HG02759 (cell line): ENCODE data around the gene GAL3ST3.

Experiments
- ATAC-seq: cut with Tn5 transposase; IDR thresholded peaks from one replicate; pipeline ENCODE4 v1.9.1; 2021; ENCODE audit warnings: mild to moderate bottlenecking, moderate library complexity; ENCODE audit not compliant: unreplicated experiment

GAL3ST3 gene

DNA sequence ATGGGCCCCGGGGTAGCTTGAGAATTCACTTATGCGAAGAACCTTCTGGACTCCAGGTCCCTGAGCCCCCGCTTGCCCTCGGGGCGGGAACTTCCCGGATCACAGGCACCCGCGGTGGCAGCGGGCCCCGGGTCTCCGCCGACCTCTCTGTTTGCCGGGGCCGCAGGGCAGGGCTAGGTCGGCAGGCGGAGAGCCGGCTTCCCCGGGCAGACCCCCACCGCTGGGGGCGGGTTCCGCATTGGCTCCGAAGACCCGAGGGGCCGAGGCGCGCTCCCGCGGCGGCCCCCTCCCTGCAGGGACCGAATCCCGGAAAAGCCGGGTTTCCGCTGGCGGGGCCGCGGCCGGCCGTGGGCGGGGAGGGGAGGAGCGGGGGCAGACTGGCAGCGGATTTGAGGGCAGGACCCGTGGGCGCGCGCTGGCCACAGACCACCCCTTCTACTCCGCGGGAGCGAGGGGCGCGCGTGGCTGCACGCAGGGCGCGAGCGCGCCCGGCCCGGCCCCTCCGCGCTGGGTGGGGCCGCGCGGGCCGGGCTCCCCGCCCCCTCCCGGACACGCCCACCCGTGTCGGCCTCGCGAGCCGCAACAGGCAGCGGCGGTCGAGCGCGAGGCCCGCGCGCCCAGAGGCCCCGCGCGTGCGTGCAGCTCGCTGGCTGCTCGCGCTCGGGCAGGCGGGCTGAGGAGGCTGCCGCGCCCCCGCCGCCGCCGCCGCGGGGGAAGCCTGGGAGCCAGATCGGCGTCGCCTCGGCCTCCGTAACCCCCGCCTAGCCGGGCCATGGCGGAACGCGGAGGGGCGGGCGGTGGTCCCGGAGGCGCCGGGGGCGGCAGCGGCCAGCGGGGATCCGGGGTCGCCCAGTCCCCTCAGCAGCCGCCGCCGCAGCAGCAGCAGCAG lies 21.0 kb upstream of the GAL3ST3 start, which contains the start of gene PACS1:
Gene PACS1 (plus strand): TSS at position 558 of the 889 bp plus-strand sequence. CDS start 215 bp downstream, at position 773.
- ATAC-seq: peak; percentile 74

DNA sequence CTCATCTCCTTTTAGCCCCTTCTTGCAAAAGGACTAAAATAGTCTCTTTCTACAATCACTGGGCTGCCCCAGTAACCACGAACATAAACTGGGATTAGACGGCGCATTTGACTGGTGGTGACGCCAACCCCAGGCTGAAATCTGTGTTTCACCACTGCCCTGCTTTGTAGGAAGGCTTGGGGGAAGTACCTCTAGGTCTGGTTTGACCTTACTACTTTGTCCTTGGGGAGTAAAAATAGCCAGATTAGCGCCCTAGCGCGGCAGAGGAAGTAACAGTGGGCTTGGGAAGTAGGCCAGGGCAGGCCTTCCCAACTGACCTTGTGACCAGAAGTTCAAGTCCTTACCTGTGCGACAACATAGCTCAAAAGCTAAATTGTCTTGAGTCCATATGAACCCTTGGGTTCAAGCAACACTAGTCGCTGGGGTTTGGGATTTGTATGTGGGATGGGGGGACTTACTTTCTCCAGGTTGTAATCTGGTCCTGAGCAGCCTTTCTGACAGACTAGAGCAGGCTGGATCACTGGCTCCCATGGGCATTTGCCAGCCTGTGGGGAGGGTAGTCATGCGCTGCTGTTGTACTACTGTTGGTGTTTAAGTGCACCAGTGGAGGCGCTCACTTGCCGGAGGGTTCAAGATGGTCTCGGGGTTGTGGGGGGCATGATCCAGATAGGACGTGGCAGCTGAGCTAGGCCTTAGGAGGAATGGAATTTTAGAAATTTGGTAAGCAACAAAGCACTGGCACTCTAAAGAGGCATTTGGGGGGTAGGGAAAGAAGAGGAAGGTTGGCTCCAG lies 20.2 kb upstream of the GAL3ST3 start:
- ATAC-seq: peak; percentile 10

DNA sequence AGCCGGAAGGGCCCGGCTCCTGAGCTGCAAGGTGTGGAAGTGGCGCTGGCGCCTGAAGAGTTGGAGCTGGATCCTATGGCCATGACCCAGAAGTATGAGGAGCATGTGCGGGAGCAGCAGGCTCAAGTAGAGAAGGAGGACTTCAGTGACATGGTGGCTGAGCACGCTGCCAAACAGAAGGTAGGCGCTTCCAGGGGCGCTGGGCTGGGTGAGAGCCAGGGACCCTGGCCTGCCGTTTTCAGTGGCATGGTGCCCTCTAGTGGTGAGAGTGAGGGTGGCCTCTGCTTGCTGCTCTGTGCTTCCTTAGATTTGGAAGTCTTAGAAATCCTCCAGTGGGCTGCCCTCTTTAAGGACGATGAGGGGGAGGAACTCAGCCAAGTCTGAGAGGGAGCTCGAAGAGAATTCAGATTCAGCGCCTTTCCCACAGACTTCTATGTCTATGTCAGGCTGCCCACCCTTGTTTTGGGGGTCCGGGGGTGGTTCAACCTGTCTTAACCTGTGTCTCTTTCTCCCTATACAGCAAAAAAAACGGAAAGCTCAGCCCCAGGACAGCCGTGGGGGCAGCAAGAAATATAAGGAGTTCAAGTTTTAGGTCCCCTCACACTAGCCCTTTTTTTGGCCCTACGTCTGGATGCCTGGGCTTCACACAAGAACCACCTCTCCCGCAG lies 19.3 kb upstream of the GAL3ST3 start:
- no peak for ATAC-seq

- no peak for ATAC-seq
Observed at GRCh38 chr11:66067640-66068039, 18.7 kb upstream of the GAL3ST3 start.

GRCh38 chr11:66066751-66067150 lies 17.8 kb upstream of the GAL3ST3 start:
- no peak for ATAC-seq

DNA sequence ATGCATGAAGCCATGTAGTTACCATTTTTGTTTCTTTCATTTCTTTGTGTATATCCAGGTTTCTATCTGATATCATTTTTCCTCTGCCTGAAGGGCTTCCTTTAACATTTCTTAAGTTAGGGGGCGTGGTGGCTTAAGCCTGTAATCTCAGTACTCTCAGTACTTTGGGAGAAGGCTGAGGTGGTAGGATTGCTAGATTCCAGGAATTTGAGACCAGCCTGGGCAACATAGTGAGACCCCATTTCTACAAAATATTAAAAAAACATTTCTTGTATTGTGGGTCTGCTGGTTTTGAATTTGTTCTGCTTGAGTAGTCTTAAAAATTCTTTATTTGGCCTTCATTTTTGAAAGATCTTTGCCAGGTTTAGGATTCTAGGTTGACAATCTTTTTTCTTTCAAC lies 15.6 kb upstream of the GAL3ST3 start:
- ATAC-seq: no peak

GRCh38 chr11:66063900-66064299 lies 14.9 kb upstream of the GAL3ST3 start:
- ATAC-seq: no peak

- ATAC-seq: no peak
Observed at GRCh38 chr11:66062408-66062807, 13.4 kb upstream of the GAL3ST3 start.

DNA sequence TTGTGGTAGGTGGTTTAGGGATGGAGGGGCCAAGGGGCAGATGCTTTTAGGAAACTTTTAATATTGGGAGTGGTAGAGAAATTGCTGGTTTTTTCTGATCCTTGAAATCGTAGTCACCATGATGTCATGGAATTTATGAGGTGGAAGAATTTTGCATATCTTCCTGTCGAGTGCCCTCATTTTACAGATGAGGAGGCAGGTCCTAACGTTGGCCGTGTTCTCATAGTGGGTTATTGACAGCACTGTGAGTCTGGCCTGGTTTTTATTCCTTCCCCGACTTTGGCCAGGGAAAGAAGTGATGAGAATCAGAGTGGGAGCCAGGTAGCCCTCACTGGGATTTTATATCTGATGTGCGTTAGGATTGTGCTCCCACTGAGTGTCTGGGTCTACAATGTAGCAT lies 12.3 kb upstream of the GAL3ST3 start:
- ATAC-seq: no peak

DNA sequence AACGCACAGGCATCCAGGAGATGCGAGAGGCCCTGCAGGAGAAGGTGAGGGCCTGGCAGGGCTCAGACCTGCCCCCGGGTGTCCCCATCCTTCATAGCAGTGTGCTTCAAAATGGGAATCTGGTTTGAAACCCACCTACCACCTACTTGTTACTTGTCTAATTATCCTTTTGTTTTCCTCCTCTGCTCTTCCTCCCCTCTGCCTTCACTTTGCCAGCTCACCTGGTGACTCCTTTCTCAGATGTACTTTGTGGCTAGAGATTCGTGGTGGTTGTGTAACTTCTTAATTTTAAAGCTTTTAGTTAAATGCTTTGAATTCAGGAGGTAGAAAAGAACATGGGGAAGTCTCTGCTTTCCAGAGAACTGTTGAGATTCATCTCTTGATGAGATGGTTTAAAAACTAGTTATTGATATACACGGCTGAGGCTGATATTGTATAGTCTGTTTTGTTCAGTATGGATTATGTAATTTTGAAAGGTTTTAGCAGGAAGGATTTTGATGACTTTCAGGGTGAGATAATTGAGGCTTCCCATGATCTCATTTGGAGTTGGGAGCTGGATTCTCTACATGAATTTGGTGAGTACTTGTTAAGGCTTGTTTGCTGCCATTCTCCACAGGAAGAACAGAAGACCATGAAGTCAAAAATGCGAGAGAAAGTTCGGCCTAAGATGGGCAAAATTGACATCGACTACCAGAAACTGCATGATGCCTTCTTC lies 11.2 kb upstream of the GAL3ST3 start:
- no peak for ATAC-seq

DNA sequence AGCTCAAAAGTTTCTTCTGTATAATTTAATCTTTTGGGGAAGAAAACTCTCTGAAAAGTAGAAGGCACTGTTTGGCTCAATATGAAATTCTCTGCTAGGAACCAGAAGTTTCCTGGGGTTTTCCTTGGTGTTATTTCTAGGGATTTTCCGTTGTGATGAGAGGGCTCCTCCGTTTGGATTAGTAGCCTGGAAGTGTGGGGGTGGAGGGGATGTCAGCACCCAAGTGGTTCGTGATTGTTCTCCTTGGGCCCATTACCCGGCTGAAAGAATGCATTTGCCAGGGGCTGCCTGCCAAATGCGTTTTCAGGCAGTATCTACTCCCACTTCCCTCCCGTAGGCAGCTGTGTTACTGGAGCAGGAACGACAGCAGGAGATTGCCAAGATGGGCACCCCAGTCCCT lies 7.5 kb upstream of the GAL3ST3 start:
- ATAC-seq: no peak

DNA sequence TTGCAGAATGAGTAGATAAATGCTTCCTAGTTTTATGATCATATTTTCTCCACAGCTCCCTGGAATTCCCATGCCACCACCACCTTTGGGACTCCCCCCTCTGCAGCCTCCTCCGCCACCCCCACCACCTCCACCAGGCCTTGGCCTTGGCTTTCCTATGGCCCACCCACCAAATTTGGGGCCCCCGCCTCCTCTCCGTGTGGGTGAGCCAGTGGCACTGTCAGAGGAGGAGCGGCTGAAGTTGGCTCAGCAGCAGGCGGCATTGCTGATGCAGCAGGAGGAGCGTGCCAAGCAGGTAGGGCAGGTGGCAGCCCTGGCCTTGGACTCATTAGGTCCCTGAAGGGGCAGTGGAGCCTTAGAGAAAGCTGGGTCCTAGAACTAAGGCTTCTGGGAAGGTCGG lies 6.1 kb upstream of the GAL3ST3 start:
- ATAC-seq: no peak

- ATAC-seq: no peak
Observed at GRCh38 chr11:66052664-66052982, 3.7 kb upstream of the GAL3ST3 start.

GRCh38 chr11:66051766-66052663 lies 3.1 kb upstream of the GAL3ST3 start, which contains the start of gene SF3B2:
Gene SF3B2 (plus strand): TSS chr11:66052364. CDS start chr11:66052385, 21 bp downstream.
- peak; percentile 96 for ATAC-seq

DNA sequence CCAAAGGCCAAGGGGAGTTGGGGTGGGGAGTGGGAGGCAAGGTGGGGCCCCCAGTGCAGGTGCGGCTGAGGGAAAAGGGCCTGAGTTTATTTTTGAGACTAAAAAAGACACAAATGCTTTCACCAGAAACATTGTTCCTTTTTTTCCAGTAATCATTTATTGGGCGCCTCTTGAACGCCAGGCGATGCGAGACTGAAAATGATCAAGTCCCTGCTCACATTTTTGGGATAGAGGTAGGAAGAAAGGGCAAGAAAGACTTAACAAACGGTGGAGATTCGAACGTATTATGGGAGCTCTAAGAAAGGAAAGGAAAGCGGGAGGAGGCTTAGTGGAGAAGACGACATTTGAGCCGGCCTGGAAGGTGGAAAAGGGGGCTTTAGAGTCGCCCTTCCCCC lies 2.4 kb upstream of the GAL3ST3 start:
- no peak for ATAC-seq

DNA sequence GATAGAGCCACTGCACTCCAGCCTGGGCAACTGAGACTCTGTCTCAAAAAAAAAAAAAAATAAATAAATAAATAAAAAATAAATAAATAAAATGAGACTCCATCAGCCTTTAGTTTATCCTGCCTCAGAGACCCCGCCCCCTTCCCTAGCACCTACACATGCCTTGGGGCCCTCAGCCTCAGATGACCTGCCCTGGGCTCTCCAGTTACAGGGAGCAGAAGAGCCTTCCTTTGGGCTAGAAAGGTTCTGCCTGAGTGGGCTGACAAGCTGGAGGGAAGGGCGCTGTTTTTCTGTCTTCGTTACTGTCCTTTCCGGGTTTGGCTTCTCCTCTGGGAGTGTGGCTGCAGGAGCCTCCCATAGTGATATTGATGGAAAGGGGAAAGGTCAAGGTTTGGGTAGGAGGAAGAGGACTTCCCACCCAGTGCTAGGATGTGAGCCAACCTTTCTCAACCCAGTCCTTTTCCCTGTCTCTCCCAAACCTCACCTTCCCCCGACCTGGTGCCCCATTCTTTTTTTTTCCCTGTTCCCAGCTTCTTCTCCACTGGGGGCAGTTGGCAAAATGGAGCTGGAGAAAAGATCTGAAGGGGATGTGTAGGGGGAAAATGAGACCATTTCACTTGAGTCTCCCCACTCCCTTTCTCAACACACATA lies 1.7 kb upstream of the GAL3ST3 start:
- no peak for ATAC-seq

- ATAC-seq: no peak
Observed at GRCh38 chr11:66047541-66048365, 1.2 kb downstream of the GAL3ST3 start.

- ATAC-seq: no peak
Observed at GRCh38 chr11:66046901-66047300, 2.1 kb downstream of the GAL3ST3 start.
